GM18951 (cell line): ENCODE data around the gene GEMIN8.

Experiments used
- POLR2A ChIP-seq: IDR thresholded peaks from 4 replicates; pipeline ENCODE4 v1.6.1; 2011; ENCODE audit warnings: mild to moderate bottlenecking; ENCODE audit not compliant: insufficient read length, insufficient read depth; ENCODE audit errors: extremely low read depth
- in situ Hi-C: fragments of 300-500 bp; cut with MboI; formaldehyde crosslinking; loops from one replicate; pipeline ENCODE4 v1.12.0; 2022; ENCODE audit warnings: low sequenced_read_pairs, mixed read lengths, inconsistent platforms; ENCODE audit not compliant: unreplicated experiment

GEMIN8 gene

GRCh38 chrX:14003876-14004425 is 25.7 kb downstream of the GEMIN8 start:
- in situ Hi-C loops, result loop anchor here (25.0 kb wide), 1 partner anchor 1092 kb away; the partner anchor contains the start of gene TLR8
- no peak for TF ChIP-seq POLR2A

DNA sequence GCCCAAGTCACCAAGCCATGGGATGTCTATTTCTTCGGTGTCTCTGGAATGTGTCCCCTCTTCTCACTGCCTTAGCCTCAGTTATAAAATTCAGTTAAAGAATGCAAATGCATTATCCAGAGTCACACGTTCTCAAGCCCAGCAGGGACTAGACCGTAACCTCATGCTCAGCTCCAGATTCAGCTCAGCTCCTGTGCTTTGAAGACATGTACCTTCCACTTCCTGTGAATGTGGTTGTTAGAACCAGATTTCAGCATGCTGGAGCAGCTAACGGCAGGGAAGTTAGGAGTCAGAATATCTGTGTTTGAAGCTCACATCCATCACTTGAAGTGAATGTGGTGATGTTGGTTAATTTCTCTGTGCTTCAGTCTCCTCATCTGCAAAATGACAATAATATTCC is 26.7 kb downstream of the GEMIN8 start:
- no peak for TF ChIP-seq POLR2A
- in situ Hi-C loops, result loop anchor here (25.0 kb wide), 1 partner anchor 1091 kb away; the partner anchor contains the start of gene TLR8

DNA sequence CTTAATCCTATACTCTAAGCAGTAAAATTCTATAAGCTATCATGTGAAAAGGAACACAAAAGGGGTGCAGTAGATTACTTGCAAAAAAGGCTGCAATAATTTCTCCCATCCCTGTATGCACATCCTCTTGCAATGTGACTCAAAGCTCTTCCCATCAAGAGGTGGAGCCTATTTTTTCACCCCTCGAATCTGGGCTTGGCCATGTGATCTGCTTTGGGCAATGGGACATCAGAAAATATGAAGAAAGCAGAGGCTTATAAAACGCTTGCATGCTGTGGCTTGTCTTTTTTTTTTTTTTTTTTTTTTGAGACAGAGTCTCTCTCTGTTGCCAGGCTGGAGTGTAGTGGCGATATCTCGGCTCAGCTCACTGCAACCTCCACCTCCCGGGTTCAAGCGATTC is 33.0 kb downstream of the GEMIN8 start:
- in situ Hi-C loops, result no loop called here
- no peak for TF ChIP-seq POLR2A

DNA sequence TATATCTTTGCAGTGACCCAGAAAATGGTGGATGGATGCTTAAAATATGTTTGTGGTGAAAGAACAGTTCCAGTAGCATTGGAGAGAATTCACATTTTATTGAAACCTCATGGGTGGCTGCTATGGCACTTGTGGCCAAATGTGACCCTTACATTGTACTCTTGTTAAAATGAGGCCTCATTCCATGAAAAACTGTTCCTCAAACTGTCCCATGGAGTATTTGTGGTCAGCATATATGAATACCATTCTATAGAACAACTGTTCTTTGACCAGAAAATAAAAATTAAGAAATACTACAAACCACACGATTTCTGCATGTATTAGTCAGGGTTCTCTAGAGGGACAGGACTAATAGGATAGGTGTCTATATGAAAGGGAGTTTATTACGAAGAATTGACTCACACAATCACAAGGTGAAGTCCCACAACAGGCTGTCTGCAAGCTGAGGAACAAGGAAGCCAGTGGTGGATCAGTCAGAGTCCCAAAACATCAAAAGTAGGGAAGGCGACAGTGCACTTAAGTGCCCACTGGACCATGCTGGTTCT is 35.1 kb downstream of the GEMIN8 start:
- TF ChIP-seq POLR2A, result no peak
- in situ Hi-C loops, result no loop called here

DNA sequence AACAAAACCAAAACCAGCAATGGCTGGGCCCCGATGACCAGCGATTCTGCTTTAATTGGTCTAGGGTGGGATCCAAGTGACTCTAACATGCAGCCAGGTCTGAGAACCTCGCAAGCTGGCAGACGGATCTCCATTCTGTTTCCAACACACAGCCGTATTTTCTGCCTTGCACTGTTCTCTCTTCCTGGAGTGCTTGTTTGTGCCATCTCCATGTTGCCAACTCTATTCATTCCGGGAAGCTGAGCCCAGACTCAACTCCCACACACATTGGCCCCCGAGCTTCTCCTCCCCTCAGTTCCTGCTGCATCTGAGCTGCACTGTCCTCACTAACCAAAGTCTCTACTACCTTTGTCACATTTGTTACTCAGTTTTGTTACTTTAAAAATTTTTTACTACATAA is 35.6 kb downstream of the GEMIN8 start:
- in situ Hi-C loops, result no loop called here
- no peak for TF ChIP-seq POLR2A

DNA sequence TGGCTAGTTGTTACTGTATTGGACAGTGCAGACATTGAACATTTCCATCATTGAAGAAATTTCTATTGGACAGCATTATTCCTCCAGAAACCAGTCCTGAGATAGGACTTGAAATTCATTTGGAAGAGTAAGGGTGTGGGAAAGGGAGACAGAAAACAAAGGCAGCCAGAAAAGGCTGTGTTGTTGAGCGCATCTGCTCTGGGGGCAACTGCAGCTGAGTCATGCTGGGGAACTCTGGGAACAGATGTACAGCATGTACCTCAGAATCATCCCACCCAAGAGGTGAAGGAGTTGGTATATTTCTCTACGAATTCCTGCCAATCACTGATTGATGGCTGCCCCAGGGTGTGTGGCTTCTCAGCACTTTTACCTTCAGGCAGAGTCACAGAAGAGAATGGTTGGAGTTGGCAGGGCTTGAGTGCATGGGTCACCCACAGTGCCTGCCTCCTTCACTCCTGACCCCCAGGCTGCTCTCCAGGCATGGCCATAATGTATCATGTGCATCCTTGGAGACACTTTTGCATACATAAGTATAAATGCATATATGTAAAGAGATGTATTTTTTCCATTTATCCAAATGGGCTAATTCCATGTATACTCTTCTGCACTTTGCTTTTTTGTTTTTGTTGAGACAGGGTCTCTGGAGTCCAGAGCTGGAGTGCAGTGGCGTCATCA is 39.4 kb downstream of the GEMIN8 start:
- in situ Hi-C loops, result no loop called here
- TF ChIP-seq POLR2A, result no peak

GRCh38 chrX:13985697-13986435 is 43.8 kb downstream of the GEMIN8 start:
- in situ Hi-C loops, result no loop called here
- no peak for TF ChIP-seq POLR2A

- no peak for TF ChIP-seq POLR2A
- in situ Hi-C loops, result no loop called here
These were observed 46.0 kb downstream of the GEMIN8 start for GRCh38 chrX:13983734-13984133.

DNA sequence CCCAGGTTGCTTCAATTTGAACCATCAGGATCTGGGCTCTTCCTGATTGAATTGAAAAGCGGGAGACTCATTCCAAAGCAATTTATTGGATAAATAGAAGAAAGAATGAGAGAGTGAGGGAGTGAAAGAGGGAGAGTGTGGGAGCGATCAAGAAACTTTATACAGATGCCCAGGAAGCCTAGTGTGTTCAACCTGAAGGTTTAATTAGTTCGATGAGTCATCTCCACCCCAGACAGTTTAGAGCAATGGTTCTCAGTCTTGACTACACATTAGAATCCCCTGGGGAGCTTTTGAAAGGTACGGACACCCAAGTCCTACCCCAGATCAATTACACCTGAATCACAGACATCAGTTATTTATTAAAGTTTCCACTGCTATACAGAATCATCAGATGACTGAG is 61.5 kb downstream of the GEMIN8 start:
- in situ Hi-C loops, result no loop called here

GRCh38 chrX:13967636-13968035 is 62.1 kb downstream of the GEMIN8 start:
- TF ChIP-seq POLR2A, result no peak
- in situ Hi-C loops, result no loop called here

More for the DNA sequence above, 61.5 kb downstream of the GEMIN8 start:
- TF ChIP-seq POLR2A, result no peak

- TF ChIP-seq POLR2A, result no peak
- in situ Hi-C loops, result no loop called here
These were observed 62.9 kb downstream of the GEMIN8 start for GRCh38 chrX:13966793-13967125.

- in situ Hi-C loops, result no loop called here
- no peak for TF ChIP-seq POLR2A
These were observed 63.5 kb downstream of the GEMIN8 start for GRCh38 chrX:13966071-13966792.

- TF ChIP-seq POLR2A, result no peak
- in situ Hi-C loops, result no loop called here
These were observed 64.2 kb downstream of the GEMIN8 start for GRCh38 chrX:13965531-13965930.
